GM06990 (cell line): ENCODE data around the gene ADAT3.

Experiments
- DNase-seq: peaks from one replicate; pipeline ENCODE4 v3.0.0-alpha.2; 2011; ENCODE audit not compliant: insufficient read length; ENCODE audit errors: extremely low read depth
- H3K27me3 ChIP-seq: replicated peaks from 2 replicates; pipeline ENCODE4 v1.6.0; 2011; ENCODE audit warnings: low read length; ENCODE audit not compliant: control insufficient read depth, insufficient read depth
- H3K36me3 ChIP-seq: 2 replicates; pipeline ENCODE4 v1.5.1; 2011; ENCODE audit warnings: low read length; ENCODE audit not compliant: control insufficient read depth, insufficient read depth
- H3K4me3 ChIP-seq: replicated peaks from 2 replicates; pipeline ENCODE4 v1.5.1; 2011; ENCODE audit warnings: low read depth, mild to moderate bottlenecking, control low read depth, low read length
- CTCF ChIP-seq: IDR thresholded peaks from 2 replicates; pipeline ENCODE4 v1.5.1; 2011; ENCODE audit warnings: low read length, control low read depth, mild to moderate bottlenecking, inconsistent platforms; ENCODE audit not compliant: insufficient read depth, poor library complexity, severe bottlenecking

Gene ADAT3

GRCh38 chr19:1905110-1905862 is at the start of gene ADAT3, which contains the start of gene SCAMP4:
ADAT3 (plus strand) TSS chr19:1905399; CDS start chr19:1912048, 6,649 bp downstream.
SCAMP4 (plus strand) TSS chr19:1905399; CDS start chr19:1915020, 9,621 bp downstream.
- no peak for TF ChIP-seq CTCF
- Histone ChIP-seq H3K36me3 (peaks cover 4% of the 10 kb centered on the region), H3K27me3 (no peaks in the 10 kb centered on the region), H3K4me3 (peak within 1 kb of the TSS; percentile 75)
- DNase-seq: peak; percentile 100

GRCh38 chr19:1855828-1856255 is 49.4 kb upstream of the ADAT3 start:
- DNase-seq: no peak
- no peaks in the 10 kb centered on the region for H3K27me3 ChIP-seq
- H3K4me3 ChIP-seq: peak overlapping the region; percentile 75
- TF ChIP-seq CTCF: no peak
- H3K36me3 ChIP-seq: no peaks in the 10 kb centered on the region

- DNase-seq: no peak
- Histone ChIP-seq H3K27me3 (no peaks in the 10 kb centered on the region), H3K36me3 (no peaks in the 10 kb centered on the region), H3K4me3 (peak overlapping the region; percentile 75)
- TF ChIP-seq CTCF: no peak
Observed at GRCh38 chr19:1856345-1856697, 48.9 kb upstream of the ADAT3 start.

GRCh38 chr19:1856698-1857603 is 48.2 kb upstream of the ADAT3 start:
- no peak for TF ChIP-seq CTCF
- DNase-seq: peak; percentile 80
- H3K4me3 ChIP-seq: peak overlapping the region; percentile 75

DNA sequence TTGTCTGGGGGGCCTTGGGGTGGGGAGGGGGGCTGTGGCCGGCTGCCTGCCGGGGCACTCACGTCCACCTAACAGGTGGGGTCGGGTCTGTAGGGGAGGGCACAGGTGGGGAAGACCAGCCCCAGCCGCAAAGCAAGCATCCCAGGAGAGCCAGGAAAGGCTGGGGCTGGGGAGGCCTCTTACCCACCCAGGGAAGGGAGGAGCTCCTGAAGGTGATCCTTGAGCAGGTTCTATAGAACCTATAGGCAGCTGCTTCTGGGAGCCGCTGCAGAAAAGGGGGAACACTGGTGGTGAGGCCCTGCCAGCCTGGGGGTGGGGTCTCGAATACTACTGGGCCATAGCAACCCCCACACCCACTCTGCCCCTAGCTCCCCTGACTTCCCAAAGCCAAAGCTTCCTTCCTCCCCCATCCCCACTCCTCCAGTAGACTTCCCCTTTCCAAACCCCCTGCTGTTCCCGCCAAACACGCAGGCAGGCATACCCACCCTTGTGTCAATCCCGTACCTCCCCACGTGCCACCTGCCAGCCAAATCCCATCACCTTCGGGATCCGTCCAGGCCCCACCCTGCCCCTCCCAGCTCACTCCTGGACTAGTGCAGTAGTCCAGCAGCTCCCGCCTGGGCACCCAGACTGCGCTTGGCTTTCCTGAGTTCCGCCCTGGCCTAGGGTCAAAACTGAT is 47.4 kb upstream of the ADAT3 start:
- no peak for DNase-seq
- no peak for TF ChIP-seq CTCF
- H3K4me3 ChIP-seq: peak overlapping the region; percentile 75

More at GRCh38 chr19:1856698-1857603, 48.2 kb upstream of the ADAT3 start:
- no peaks in the 10 kb centered on the region for H3K36me3 ChIP-seq
- H3K27me3 ChIP-seq: no peaks in the 10 kb centered on the region

More for the DNA sequence above, 47.4 kb upstream of the ADAT3 start:
- no peaks in the 10 kb centered on the region for H3K27me3 ChIP-seq
- no peaks in the 10 kb centered on the region for H3K36me3 ChIP-seq
